Kasumi-1 (cell line): ENCODE results near the gene SGK1.
A peak's percentile ranks its signal among the peaks of the same experiment; 100 is the strongest.

Source experiments
- DNase-seq, 2 experiments: peaks; one replicate each; lab custom pipeline; 2025; lab: John Stamatoyannopoulos, UW

The SGK1 gene

DNA sequence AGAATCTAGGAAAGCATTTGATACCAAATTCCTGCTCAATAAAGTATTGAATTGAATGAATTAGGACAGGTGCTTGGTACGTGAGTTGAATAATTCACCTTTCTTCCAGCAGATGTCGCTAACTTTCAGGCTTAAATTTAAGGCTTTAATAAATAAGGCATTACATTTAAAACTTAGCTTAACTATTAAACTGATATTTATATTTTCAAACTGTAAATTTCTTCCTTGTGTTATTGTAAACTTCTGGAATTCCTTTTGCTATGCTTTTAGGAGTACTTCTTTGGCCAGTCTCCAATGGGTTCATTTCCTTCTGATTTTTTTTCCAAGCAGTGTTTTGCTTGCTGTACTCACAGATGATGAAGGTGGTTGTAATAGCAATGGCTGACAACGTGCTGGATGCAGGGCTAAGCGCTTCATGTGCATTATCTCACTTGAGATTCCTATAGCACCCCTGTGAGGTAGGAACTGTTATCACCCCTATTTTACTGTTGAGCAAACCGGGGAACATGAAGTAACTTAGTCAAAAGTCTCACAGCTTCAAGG lies 194.2 kb downstream of the SGK1 start:
- DNase-seq: peak; percentile 22 to 49

DNA sequence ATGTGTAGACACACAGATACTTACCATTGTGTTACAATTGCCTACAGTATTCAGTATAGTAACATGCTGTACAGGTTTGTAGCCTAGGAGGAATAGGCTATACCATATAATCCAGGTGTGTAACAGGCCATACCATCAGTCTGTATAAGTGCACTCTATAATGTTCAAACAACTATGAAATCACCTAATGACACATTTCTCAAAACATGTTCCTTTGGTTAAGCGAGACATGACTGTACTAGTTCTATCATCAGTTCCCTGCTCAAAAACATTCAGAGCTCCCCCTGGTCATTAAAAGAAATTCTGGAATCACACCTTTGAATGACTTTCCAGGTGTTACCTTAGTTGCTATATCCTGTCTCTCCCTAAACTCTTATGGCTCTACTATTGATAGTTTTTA lies 195.1 kb downstream of the SGK1 start:
- DNase-seq: no peak

DNA sequence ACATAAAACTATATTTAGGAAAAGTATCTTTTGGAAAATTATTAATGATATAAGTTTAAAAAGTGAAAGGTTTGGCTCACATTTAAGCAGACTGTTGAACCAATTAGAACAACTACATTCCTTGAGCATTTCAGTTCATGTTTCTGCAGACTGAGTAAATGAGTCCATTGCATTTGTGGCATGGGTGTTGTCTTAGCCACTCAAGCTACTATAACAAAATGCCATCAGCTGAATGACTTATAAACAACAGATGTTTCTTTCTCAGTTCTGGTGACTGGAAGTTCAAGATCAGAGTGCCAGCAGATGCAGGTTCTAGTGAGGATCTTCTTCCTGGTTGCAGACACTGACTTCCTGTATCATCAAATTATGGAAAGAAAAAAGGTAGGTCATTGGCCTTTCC lies 198.4 kb downstream of the SGK1 start:
- DNase-seq: no peak
